AG04449 (cell line): ENCODE measurements around the gene RPS15.

Experiments used
- CTCF ChIA-PET: fragments of 350-600 bp; formaldehyde crosslinking; extraction: SDS; loops from one replicate; lab custom pipeline; 2021; ENCODE audit warnings: antibody characterized with exemption; lab: Yijun Ruan, JAX
- POLR2A ChIA-PET: fragments of 400-600, 350-600 bp; formaldehyde crosslinking; extraction: SDS; loops from one replicate; lab custom pipeline; 2020; ENCODE audit warnings: antibody characterized with exemption, inconsistent platforms; lab: Yijun Ruan, JAX
- DNase-seq: peaks from one replicate; pipeline ENCODE4 v3.0.0-alpha.2; 2010; ENCODE audit warnings: low read depth, low spot score
- H3K4me3 ChIP-seq: 2 replicates; pipeline ENCODE4 v1.5.1; 2011; ENCODE audit warnings: low read depth, mild to moderate bottlenecking, control low read depth, low read length
- CTCF ChIP-seq: IDR thresholded peaks from one replicate; pipeline ENCODE4 v1.5.1; 2011; ENCODE audit warnings: mild to moderate bottlenecking, moderate library complexity, low read length, control low read depth, inconsistent platforms; ENCODE audit not compliant: insufficient read depth; ENCODE audit errors: missing control alignments

The RPS15 gene

GRCh38 chr19:1457892-1458291 lies 19.7 kb downstream of the RPS15 start:
- DNase-seq, result no peak
- ChIA-PET POLR2A (no interaction called here), CTCF (interaction anchor here (0.6 to 1.4 kb wide), 4 partner anchors 9 to 179 kb away, joined by 3 to 8 read pairs (median 4); no protein-coding TSS in a partner anchor)
- no peak overlapping the region for H3K4me3 ChIP-seq
- no peak for TF ChIP-seq CTCF

GRCh38 chr19:1459479-1459878 lies 21.3 kb downstream of the RPS15 start:
- H3K4me3 ChIP-seq, result no peak overlapping the region
- ChIA-PET CTCF (no interaction called here), POLR2A (no interaction called here)
- no peak for DNase-seq
- TF ChIP-seq CTCF, result no peak

- CTCF ChIA-PET, result interaction anchor here (0.6 kb wide), 1 partner anchor 54 kb away, joined by 3 read pairs; no protein-coding TSS in a partner anchor
- TF ChIP-seq CTCF, result no peak
- POLR2A ChIA-PET, result no interaction called here
- no peak overlapping the region for H3K4me3 ChIP-seq
- no peak for DNase-seq
Measured at GRCh38 chr19:1460033-1460995, 22.1 kb downstream of the RPS15 start.

- no peak for TF ChIP-seq CTCF
- no peak overlapping the region for H3K4me3 ChIP-seq
- ChIA-PET CTCF (no interaction called here), POLR2A (no interaction called here)
- no peak for DNase-seq
Measured at GRCh38 chr19:1461862-1462261, 23.7 kb downstream of the RPS15 start.

GRCh38 chr19:1465191-1466016 lies 27.2 kb downstream of the RPS15 start:
- TF ChIP-seq CTCF, result peak; percentile 76
- no peak for DNase-seq
- ChIA-PET POLR2A (interaction anchor here (0.9 kb wide), 1 partner anchor 10 kb away, joined by 3 read pairs; no protein-coding TSS in a partner anchor), CTCF (interaction anchor here (0.9 to 2.8 kb wide), 9 partner anchors 7 to 185 kb away, joined by 3 to 16 read pairs (median 4); partner anchors contain the start of gene APC2)
- H3K4me3 ChIP-seq, result no peak overlapping the region

GRCh38 chr19:1466018-1466460 lies 27.8 kb downstream of the RPS15 start:
- CTCF ChIA-PET, result interaction anchor here (0.9 to 2.8 kb wide), 10 partner anchors 8 to 185 kb away, joined by 3 to 16 read pairs (median 4); partner anchors contain the start of gene APC2
- no peak for DNase-seq
- no peak overlapping the region for H3K4me3 ChIP-seq
- TF ChIP-seq CTCF, result no peak
- POLR2A ChIA-PET, result interaction anchor here (0.9 kb wide), 1 partner anchor 10 kb away, joined by 3 read pairs; no protein-coding TSS in a partner anchor
